Skeletal muscle tissue (tissue), 4 donors: ENCODE measurements around the gene PPM1D. TPM values are rescaled to one million over a fixed set of nuclear protein-coding genes. Genes with fewer than 3 reads are reported as not detected.
A peak's percentile ranks its signal among the peaks of the same experiment; 100 is the strongest.

Source experiments
- H3K27ac ChIP-seq: one replicate; pipeline ENCODE4 v1.7.0; 2013; ENCODE audit warnings: mild to moderate bottlenecking, low read depth, low read length, inconsistent platforms
- H3K27me3 ChIP-seq, 3 donors: one replicate each; pipeline ENCODE4 v1.7.0; 2013; ENCODE audit warnings: low read length in 3 of 3; ENCODE audit not compliant: control insufficient read depth in 3 of 3, insufficient read depth in 3 of 3
- H3K36me3 ChIP-seq, 3 donors: one replicate each; pipeline ENCODE4 v1.7.0; 2013; ENCODE audit warnings: low read length in 3 of 3; ENCODE audit not compliant: control insufficient read depth in 3 of 3, insufficient read depth in 3 of 3
- H3K4me1 ChIP-seq, 3 donors: one replicate each; pipeline ENCODE4 v1.7.0; 2013; ENCODE audit warnings: low read length in 3 of 3, mild to moderate bottlenecking in 3 of 3; ENCODE audit not compliant: control insufficient read depth in 3 of 3, insufficient read depth in 3 of 3
- H3K4me3 ChIP-seq, 3 donors: one replicate each; pipeline ENCODE4 v1.7.0; 2013; ENCODE audit warnings: low read length in 3 of 3
- H3K9ac ChIP-seq, 3 donors: one replicate each; pipeline ENCODE4 v1.7.0; 2013; ENCODE audit warnings: low read length in 3 of 3, mild to moderate bottlenecking in 3 of 3, moderate library complexity in 2 of 3, low read depth in 1 of 3
- H3K9me3 ChIP-seq, 3 donors: one replicate each; pipeline ENCODE4 v1.7.0; 2013; ENCODE audit warnings: low read length in 3 of 3; ENCODE audit not compliant: control insufficient read depth in 3 of 3
- total RNA-seq: library from RNA; depleted of rRNA; stranded (reverse); fragments of >200 nt; gene quantifications from one replicate; pipeline ENCODE4 v1.2.3, GENCODE V29; 2014
- donor health status: Osteomylitis.

PPM1D gene
- total RNA-seq, 1 donor from 2014 or later, result 7.3 TPM

DNA sequence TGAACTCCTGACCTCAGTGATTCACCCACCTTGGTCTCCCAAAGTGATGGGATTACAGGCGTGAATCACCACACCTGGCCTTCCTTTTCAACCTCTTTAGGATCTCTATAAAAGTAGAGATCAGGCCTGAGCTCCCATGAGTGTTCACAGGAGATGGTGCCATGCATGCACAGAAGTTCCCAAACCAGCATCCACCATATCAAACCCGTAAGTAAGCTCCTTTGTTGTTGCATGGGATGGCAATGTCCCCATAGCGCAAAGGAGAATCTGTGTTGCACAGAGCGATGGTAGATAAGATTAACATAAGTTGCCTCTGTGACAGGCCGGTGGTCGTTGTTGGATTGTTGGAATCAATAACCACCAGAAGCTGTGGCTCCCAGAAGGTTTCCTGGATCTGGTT is 34.8 kb upstream of the PPM1D start:
- H3K9me3 ChIP-seq, result no peaks in the 10 kb centered on the region
- H3K4me1 ChIP-seq, result no peaks in the 10 kb centered on the region
- no peaks in the 10 kb centered on the region for H3K27me3 ChIP-seq
- no peak overlapping the region for H3K9ac ChIP-seq
- H3K36me3 ChIP-seq, result no peaks in the 10 kb centered on the region
- H3K27ac ChIP-seq, result no peak overlapping the region
- no peak overlapping the region for H3K4me3 ChIP-seq

DNA sequence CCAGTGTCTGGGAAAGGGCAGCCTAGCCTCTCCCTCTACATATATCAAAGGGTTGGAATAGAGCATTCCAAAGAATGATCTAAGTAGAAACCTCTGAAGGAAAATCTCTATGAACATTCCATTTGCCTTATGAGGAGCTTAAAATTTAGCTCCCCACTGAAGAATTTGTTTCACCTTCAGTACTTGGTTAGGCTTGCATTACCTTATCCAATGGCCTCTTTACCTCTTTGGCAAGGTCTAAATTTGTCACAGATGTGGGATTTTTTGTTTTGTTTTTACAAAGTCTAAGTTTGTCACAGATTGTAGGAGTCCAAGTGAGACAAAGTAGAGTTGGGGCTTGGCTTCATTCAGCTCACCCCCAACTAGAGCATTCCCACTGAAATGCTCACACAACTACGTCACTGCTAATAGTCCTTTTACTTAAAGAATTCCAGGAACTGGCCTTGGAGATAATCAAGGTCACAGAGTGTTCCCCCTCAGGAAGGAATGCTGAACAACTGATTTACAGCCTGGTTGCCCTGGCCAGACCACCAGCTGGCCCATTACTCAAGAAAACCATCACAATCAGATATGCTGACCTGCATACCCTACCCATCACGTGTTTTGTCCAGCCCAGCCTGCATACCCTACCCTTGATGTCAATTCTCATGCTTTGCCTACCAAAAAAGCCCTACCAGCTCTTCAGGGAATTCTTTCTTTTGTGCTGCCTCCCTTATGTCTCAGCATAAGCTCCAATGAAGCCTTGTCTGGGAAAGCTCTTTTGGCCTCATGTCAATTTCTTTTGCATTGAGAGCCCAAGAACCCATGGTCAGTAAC is 26.5 kb upstream of the PPM1D start:
- Histone ChIP-seq H3K9me3 (no peaks in the 10 kb centered on the region), H3K27ac (peak overlapping the region; percentile 32), H3K9ac (no peak overlapping the region), H3K27me3 (no peaks in the 10 kb centered on the region), H3K36me3 (no peaks in the 10 kb centered on the region), H3K4me3 (no peak overlapping the region), H3K4me1 (peaks cover 0 to 8% (median 5%) of the 10 kb centered on the region in 3 donors)

DNA sequence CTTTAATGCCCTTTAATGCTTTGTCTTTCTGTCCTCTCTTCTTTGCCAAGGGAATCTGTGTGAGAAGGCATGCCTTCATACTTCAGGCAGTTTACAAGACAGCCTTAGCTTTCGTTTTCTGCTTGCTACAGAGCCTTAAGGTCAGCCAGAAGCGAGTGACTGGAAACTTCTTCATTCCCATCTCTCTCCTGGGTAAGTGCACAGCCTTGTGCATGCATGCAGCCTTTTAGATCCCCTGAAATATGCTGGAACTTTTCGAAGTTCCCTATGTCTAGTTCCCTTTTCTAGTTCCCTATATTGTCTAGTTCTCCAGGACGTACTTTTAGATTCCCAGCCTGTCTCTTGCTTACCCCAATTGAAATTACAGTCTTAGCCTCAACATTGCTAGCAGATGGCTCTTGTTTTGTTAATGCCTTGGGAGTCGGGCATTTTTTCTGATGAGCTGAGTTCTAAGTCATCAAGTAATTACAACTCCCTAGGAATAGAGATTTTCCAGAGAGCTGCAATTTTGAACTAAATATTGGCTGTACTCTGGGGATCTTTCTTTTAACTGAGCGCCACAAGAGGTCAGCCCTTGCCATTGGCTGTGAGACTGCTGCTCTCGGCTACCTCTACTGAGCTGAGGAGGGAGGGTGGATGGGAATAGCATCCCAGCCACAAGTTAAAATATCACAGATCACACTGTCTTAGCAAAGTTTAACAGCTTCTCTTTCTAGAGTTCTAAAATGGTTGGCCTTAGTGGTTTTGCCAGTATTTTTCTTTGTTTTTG is 22.7 kb upstream of the PPM1D start:
- peak overlapping the region; percentile 64 for H3K27ac ChIP-seq
- peak overlapping the region; percentile 56 to 78 (median 74) for H3K4me3 ChIP-seq
- H3K9ac ChIP-seq, result peak overlapping the region; percentile 33 to 69 (median 61)
- H3K27me3 ChIP-seq, result no peaks in the 10 kb centered on the region
- H3K4me1 ChIP-seq, result peaks cover 0 to 4% (median 2%) of the 10 kb centered on the region in 3 donors
- H3K36me3 ChIP-seq, result no peaks in the 10 kb centered on the region
- no peaks in the 10 kb centered on the region for H3K9me3 ChIP-seq

DNA sequence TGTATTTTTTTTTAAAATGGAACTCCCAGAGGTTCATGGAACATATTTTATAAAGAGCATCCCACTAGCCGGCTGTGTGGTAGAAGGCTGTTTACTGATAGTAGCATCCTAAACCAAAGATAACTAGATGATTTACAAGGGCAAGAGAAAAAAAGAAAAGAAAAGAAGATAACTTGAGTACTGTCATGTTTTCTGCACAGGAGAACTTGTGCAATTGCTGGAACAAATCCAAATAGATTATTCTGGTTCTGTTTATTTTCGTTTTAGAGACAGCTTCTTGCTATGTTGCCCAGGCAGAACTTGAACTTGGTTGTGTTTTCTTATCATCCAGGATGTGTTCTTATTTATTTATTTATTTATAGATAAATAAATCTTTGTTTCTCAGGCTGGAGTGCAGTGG is 20.9 kb upstream of the PPM1D start:
- no peaks in the 10 kb centered on the region for H3K36me3 ChIP-seq
- H3K4me3 ChIP-seq, result no peak overlapping the region
- H3K9ac ChIP-seq, result no peak overlapping the region
- H3K4me1 ChIP-seq, result peaks cover 0 to 4% (median 0%) of the 10 kb centered on the region in 3 donors
- no peak overlapping the region for H3K27ac ChIP-seq
- no peaks in the 10 kb centered on the region for H3K27me3 ChIP-seq
- no peaks in the 10 kb centered on the region for H3K9me3 ChIP-seq

DNA sequence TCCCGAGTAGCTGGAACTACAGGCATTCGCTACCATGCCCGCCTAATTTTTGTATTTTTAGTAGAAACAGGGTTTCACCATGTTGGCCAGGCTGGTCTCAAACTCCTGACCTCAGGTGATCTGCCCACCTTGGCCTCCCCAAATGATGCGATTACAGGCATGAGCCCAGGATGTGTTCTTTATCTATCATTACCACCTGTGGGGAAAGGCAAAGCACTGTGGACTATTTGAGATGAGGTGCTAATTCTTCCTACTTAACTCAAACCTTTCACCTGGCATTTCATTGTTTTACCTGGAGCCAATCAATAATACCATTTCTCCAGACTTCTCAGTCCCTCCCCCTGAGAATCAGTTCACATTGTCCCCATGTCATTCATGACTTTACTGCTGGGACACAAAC is 20.4 kb upstream of the PPM1D start:
- Histone ChIP-seq H3K4me1 (peaks cover 0 to 4% (median 0%) of the 10 kb centered on the region in 3 donors), H3K9ac (no peak overlapping the region), H3K27ac (no peak overlapping the region), H3K36me3 (no peaks in the 10 kb centered on the region), H3K9me3 (no peaks in the 10 kb centered on the region), H3K27me3 (no peaks in the 10 kb centered on the region), H3K4me3 (no peak overlapping the region)

DNA sequence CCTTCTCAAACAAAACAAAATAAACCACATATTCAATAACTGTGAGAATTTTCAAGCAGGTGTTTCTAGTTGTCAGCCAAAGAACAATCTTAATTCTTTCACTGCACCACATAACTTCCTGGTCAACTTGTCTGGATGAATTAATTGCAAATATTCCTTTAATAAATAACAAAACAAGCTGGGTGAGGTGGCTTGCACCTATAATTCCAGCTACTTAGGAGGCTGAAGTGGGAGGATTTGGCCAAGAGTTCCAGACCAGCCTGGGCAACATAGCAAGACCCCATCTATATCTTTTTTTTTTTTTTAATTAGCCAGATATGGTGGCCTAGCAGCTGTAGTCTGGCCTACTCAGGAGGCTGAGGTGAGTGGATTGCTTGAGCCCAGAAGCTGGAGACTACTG is 17.0 kb upstream of the PPM1D start:
- H3K9me3 ChIP-seq, result no peaks in the 10 kb centered on the region
- H3K4me3 ChIP-seq, result no peak overlapping the region
- H3K9ac ChIP-seq, result no peak overlapping the region
- H3K4me1 ChIP-seq, result no peaks in the 10 kb centered on the region
- no peaks in the 10 kb centered on the region for H3K27me3 ChIP-seq
- no peaks in the 10 kb centered on the region for H3K36me3 ChIP-seq
- H3K27ac ChIP-seq, result no peak overlapping the region

DNA sequence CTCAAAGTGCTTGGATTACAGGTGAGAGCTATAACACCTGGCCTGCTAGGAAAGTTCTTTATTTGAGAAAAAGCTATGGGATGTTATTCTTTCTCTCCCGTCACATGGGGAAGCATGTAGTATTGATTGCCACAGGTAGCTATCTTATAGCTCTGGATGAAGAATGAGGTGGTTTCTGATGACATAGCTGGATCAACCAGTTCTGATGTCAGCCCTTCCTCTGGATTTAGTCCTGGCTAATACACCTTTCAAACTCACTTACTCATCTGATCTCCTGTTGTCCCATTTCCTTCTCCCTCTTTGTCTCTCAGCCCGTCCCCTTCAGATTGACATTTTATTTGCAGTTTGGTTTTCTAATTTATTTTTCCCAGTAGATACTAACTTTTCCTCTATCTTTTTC is 14.1 kb upstream of the PPM1D start:
- no peaks in the 10 kb centered on the region for H3K27me3 ChIP-seq
- no peaks in the 10 kb centered on the region for H3K9me3 ChIP-seq
- no peaks in the 10 kb centered on the region for H3K4me1 ChIP-seq
- no peak overlapping the region for H3K27ac ChIP-seq
- H3K4me3 ChIP-seq, result no peak overlapping the region
- H3K9ac ChIP-seq, result no peak overlapping the region
- no peaks in the 10 kb centered on the region for H3K36me3 ChIP-seq

DNA sequence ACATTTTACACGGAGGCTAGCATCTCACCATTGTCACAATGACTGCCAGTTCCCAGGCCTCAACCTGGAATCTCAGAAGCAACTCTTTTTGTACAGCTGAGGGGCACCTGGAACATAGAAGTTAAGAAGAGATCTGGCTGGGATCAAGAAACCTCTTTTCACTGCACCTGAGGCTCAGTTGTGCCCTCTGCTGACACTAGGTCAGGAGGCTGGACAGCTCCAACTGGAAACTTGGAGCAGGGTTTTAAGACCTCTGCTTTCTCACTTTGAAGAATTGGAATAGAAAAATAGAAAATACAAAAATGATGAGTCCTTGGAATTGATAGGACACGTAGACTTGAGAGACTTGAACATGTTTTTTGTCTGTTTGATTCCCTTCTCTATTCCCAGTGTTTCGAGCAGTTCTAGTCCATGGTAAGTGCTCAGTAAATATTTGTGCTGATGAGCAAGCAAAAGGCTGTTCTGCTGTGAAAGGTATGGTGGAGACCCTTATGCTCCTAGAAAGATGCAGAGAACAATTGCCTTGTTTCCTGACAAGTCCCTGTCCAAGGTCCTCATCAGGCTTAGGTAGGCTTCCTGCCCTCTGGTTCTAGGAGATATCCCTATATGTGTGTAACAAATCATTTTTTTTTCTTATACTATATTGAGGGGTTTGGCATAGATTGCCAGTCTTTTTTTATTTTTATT is 13.6 kb upstream of the PPM1D start:
- Histone ChIP-seq H3K4me1 (no peaks in the 10 kb centered on the region), H3K27ac (no peak overlapping the region), H3K36me3 (no peaks in the 10 kb centered on the region), H3K4me3 (no peak overlapping the region), H3K9me3 (no peaks in the 10 kb centered on the region), H3K27me3 (no peaks in the 10 kb centered on the region), H3K9ac (no peak overlapping the region)

DNA sequence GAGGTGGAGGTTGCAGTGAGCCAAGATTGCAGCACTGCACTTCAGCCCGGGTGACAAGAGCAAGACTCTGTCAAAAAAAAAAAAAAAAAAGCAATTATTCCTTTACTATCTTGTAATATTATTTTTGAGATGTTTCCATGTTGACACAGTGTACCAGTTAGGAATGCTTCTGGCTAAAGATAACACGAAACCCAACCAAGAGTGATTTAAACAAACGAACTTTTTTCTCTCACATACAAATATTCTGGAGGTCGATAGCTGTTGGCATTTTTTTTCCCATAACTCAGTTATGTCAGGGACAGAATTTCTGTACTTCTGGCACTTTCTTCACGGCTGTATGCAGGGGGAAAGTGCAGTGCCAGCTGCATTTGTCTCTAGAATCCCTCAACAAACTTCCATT is 9.9 kb upstream of the PPM1D start:
- Histone ChIP-seq H3K9ac (no peak overlapping the region), H3K4me3 (no peak overlapping the region), H3K4me1 (no peaks in the 10 kb centered on the region), H3K27ac (no peak overlapping the region), H3K36me3 (no peaks in the 10 kb centered on the region), H3K9me3 (no peaks in the 10 kb centered on the region), H3K27me3 (no peaks in the 10 kb centered on the region)

DNA sequence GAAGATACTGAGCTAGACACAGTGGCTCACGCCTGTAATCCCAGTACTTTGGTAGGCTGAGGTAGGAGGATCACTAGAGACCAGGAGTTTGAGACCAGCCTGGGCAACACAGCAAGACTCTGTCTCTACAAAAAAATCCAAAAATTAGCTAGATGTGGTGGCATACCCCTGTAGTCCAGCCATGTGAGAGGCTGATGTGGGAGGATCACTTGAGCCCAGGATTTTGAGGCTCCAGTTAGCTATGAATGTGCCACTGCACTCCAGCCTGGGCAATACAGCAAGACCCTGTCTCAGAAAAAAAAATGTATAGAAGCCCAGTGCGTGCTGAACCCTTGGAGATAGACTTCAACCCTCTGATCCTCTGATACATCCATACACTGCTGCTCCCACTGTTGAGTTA is 7.2 kb upstream of the PPM1D start:
- Histone ChIP-seq H3K4me3 (no peak overlapping the region), H3K9me3 (no peaks in the 10 kb centered on the region), H3K36me3 (no peaks in the 10 kb centered on the region), H3K9ac (no peak overlapping the region), H3K4me1 (no peaks in the 10 kb centered on the region), H3K27me3 (no peaks in the 10 kb centered on the region), H3K27ac (no peak overlapping the region)
